IMR-90 (cell line): ENCODE data around the gene TFPI. TPM values are rescaled to one million over a fixed set of nuclear protein-coding genes. Genes with fewer than 3 reads are reported as not detected.

Source experiments
- ATAC-seq: fragments of 200-7000 bp; cut with Tn5 transposase; 2 replicates; pipeline ENCODE4 v1.9.1; 2020; ENCODE audit warnings: low read depth, mild to moderate bottlenecking, moderate library complexity
- BruUV-seq: library from RNA; stranded (reverse); fragments of 400-500 nt; replicated peaks from 2 replicates; lab custom pipeline; 2021; lab: Mats Ljungman, UMichigan
- CTCF ChIA-PET: fragments of 300-600 bp; formaldehyde crosslinking; extraction: SDS; loops from one replicate; lab custom pipeline; 2021; ENCODE audit warnings: antibody characterized with exemption; lab: Yijun Ruan, JAX
- POLR2A ChIA-PET: fragments of 300-600 bp; sonication (Branson Sonifier 250); formaldehyde crosslinking; loops from one replicate; lab custom pipeline; 2022; ENCODE audit warnings: antibody characterized with exemption; ENCODE audit not compliant: unreplicated experiment; lab: Charles Lee
- DNase-seq: peaks from one replicate; pipeline ENCODE4 v3.0.0; 2013
- H2AFZ ChIP-seq: replicated peaks from 2 replicates; pipeline ENCODE3; 2013; ENCODE audit warnings: low read length, mild to moderate bottlenecking; ENCODE audit not compliant: poor library complexity
- H2AK5ac ChIP-seq: 2 replicates; pipeline ENCODE4 v1.6.1; 2013; ENCODE audit warnings: low read depth, low read length, inconsistent platforms
- H2AK9ac ChIP-seq: replicated peaks from 2 replicates; pipeline ENCODE3; 2013; ENCODE audit warnings: mild to moderate bottlenecking, low read depth, low read length, moderate library complexity; ENCODE audit not compliant: poor library complexity
- H2BK120ac ChIP-seq: 2 replicates; pipeline ENCODE4 v1.6.1; 2013; ENCODE audit warnings: low read depth, low read length, inconsistent platforms
- H2BK15ac ChIP-seq: 3 replicates; pipeline ENCODE4 v1.6.1; 2013; ENCODE audit warnings: low read depth, low read length, inconsistent platforms
- H2BK20ac ChIP-seq: 2 replicates; pipeline ENCODE4 v1.6.1; 2013; ENCODE audit warnings: low read depth, mild to moderate bottlenecking, inconsistent platforms, low read length, moderate library complexity
- H2BK5ac ChIP-seq: 2 replicates; pipeline ENCODE4 v1.6.1; 2013; ENCODE audit warnings: mild to moderate bottlenecking, low read depth, low read length, inconsistent platforms; ENCODE audit not compliant: poor library complexity, severe bottlenecking
- H3K14ac ChIP-seq: replicated peaks from 2 replicates; pipeline ENCODE4 v1.6.1; 2013; ENCODE audit warnings: low read depth, low read length, inconsistent platforms
- H3K18ac ChIP-seq: 2 replicates; pipeline ENCODE4 v1.6.1; 2013; ENCODE audit warnings: low read depth, low read length, control low read depth
- H3K23ac ChIP-seq: 2 replicates; pipeline ENCODE4 v1.6.1; 2013; ENCODE audit warnings: low read depth, low read length, inconsistent platforms
- H3K27ac ChIP-seq: 2 replicates; pipeline ENCODE4 v1.5.1; 2013; ENCODE audit warnings: mild to moderate bottlenecking, control low read depth, low read length; ENCODE audit not compliant: insufficient read depth
- H3K27me3 ChIP-seq: 2 replicates; pipeline ENCODE4 v1.6.1; 2013; ENCODE audit warnings: low read length; ENCODE audit not compliant: control insufficient read depth, insufficient read depth
- H3K36me3 ChIP-seq: 2 replicates; pipeline ENCODE4 v1.6.1; 2013; ENCODE audit warnings: low read length, mixed read lengths; ENCODE audit not compliant: control insufficient read depth, insufficient read depth
- H3K4ac ChIP-seq: 2 replicates; pipeline ENCODE4 v1.6.1; 2013; ENCODE audit warnings: low read depth, low read length, inconsistent platforms
- H3K4me1 ChIP-seq: 2 replicates; pipeline ENCODE4 v1.6.1; 2013; ENCODE audit warnings: low read length, mixed read lengths; ENCODE audit not compliant: control insufficient read depth, insufficient read depth
- H3K4me2 ChIP-seq: 2 replicates; pipeline ENCODE4 v1.6.1; 2013; ENCODE audit warnings: low read depth, mild to moderate bottlenecking, control low read depth, low read length, moderate library complexity
- H3K4me3 ChIP-seq: 2 replicates; pipeline ENCODE4 v1.5.1; 2013; ENCODE audit warnings: low read depth, mild to moderate bottlenecking, control low read depth, low read length, moderate library complexity; ENCODE audit not compliant: insufficient read depth
- H3K56ac ChIP-seq: 2 replicates; pipeline ENCODE4 v1.6.1; 2013; ENCODE audit warnings: low read length, inconsistent platforms; ENCODE audit not compliant: insufficient read depth; ENCODE audit errors: extremely low read depth
- H3K79me1 ChIP-seq, 2 experiments: 2 replicates each; pipeline ENCODE4 v1.6.1; 2013; ENCODE audit warnings: low read length in 2 of 2, inconsistent platforms in 1 of 2, low read depth in 1 of 2
- H3K9ac ChIP-seq: 2 replicates; pipeline ENCODE4 v1.6.1; 2013; ENCODE audit warnings: low read depth, low read length, control low read depth
- H3K9me1 ChIP-seq: 2 replicates; pipeline ENCODE4 v1.6.1; 2013; ENCODE audit warnings: low read length, inconsistent platforms; ENCODE audit not compliant: insufficient read depth
- H3K9me3 ChIP-seq: 2 replicates; pipeline ENCODE4 v1.6.1; 2013; ENCODE audit warnings: low read length; ENCODE audit not compliant: control insufficient read depth, insufficient read depth
- H4K20me1 ChIP-seq: 2 replicates; pipeline ENCODE4 v1.6.1; 2013; ENCODE audit warnings: low read length, inconsistent platforms; ENCODE audit not compliant: insufficient read depth
- H4K5ac ChIP-seq: 2 replicates; pipeline ENCODE4 v1.6.1; 2013; ENCODE audit warnings: mild to moderate bottlenecking, low read depth, low read length, control low read depth
- H4K8ac ChIP-seq, 2 experiments: 2 replicates each; pipeline ENCODE4 v1.6.1; 2013; ENCODE audit warnings: low read depth in 2 of 2, low read length in 2 of 2, control low read depth in 1 of 2, inconsistent platforms in 1 of 2
- H4K91ac ChIP-seq: 2 replicates; pipeline ENCODE4 v1.6.1; 2013; ENCODE audit warnings: low read depth, low read length, inconsistent platforms; ENCODE audit not compliant: insufficient read depth
- BHLHE40 ChIP-seq: fragments of 150-350 bp; IDR thresholded peaks from 2 replicates; pipeline ENCODE4 v1.6.1; 2016; ENCODE audit warnings: mild to moderate bottlenecking, low read depth, low read length
- CEBPB ChIP-seq: IDR thresholded peaks from 2 replicates; pipeline ENCODE4 v1.6.1; 2012; ENCODE audit warnings: low read depth, low read length, improper control_type of control experiment
- CHD1 ChIP-seq: IDR thresholded peaks from 2 replicates; pipeline ENCODE4 v1.6.1; 2012; ENCODE audit warnings: low read depth, low read length, improper control_type of control experiment
- ELK1 ChIP-seq: fragments of 150-350 bp; IDR thresholded peaks from 2 replicates; pipeline ENCODE4 v1.6.1; 2016; ENCODE audit warnings: low read depth, mild to moderate bottlenecking, low read length, moderate library complexity, borderline replicate concordance
- FOS ChIP-seq: fragments of 150-350 bp; IDR thresholded peaks from 2 replicates; pipeline ENCODE4 v1.6.1; 2016; ENCODE audit warnings: low read depth, low read length
- MAFK ChIP-seq: IDR thresholded peaks from 2 replicates; pipeline ENCODE4 v1.6.1; 2012; ENCODE audit warnings: low read depth, low read length, improper control_type of control experiment
- MAZ ChIP-seq: IDR thresholded peaks from 2 replicates; pipeline ENCODE4 v1.6.1; 2012; ENCODE audit warnings: low read depth, mild to moderate bottlenecking, low read length, improper control_type of control experiment, moderate library complexity, borderline replicate concordance
- MXI1 ChIP-seq: IDR thresholded peaks from 2 replicates; pipeline ENCODE4 v1.6.1; 2012; ENCODE audit warnings: low read depth, mild to moderate bottlenecking, low read length, moderate library complexity, borderline replicate concordance
- NFE2L2 ChIP-seq: fragments of 150-350 bp; IDR thresholded peaks from 2 replicates; pipeline ENCODE4 v1.6.1; 2016; ENCODE audit warnings: low read depth, mild to moderate bottlenecking, low read length
- POLR2A ChIP-seq: IDR thresholded peaks from 2 replicates; pipeline ENCODE4 v1.6.1; 2012; ENCODE audit warnings: mild to moderate bottlenecking, low read depth, low read length
- RAD21 ChIP-seq: IDR thresholded peaks from 2 replicates; pipeline ENCODE4 v1.6.1; 2012; ENCODE audit warnings: low read length, improper control_type of control experiment
- RCOR1 ChIP-seq: IDR thresholded peaks from 2 replicates; pipeline ENCODE4 v1.6.1; 2012; ENCODE audit warnings: mild to moderate bottlenecking, low read length, improper control_type of control experiment; ENCODE audit not compliant: insufficient replicate concordance
- RFX5 ChIP-seq: IDR thresholded peaks from 2 replicates; pipeline ENCODE4 v1.8.0; 2012; ENCODE audit warnings: low read depth, mild to moderate bottlenecking, low read length, moderate library complexity
- SMC3 ChIP-seq: fragments of 150-350 bp; IDR thresholded peaks from 2 replicates; pipeline ENCODE4 v1.6.1; 2016; ENCODE audit warnings: low read depth, mild to moderate bottlenecking, antibody characterized with exemption, low read length, moderate library complexity
- WGBS, 2 experiments: methylation state at CpG; one replicate each; pipeline versions ENCODE4 v1.1.5 to v1.1.7; 2013; ENCODE audit warnings: missing lambda C conversion rate in 2 of 2; ENCODE audit not compliant: insufficient read length in 1 of 2; ENCODE audit errors: extremely low coverage in 2 of 2; 5-methylcytosine and 5-hydroxymethylcytosine counted together
- dilution Hi-C: fragments of 300-500 bp; cut with HindIII; formaldehyde crosslinking; loops from one replicate; pipeline ENCODE4 v1.14.3; 2018; ENCODE audit warnings: low sequenced_read_pairs; ENCODE audit not compliant: unreplicated experiment
- in situ Hi-C: fragments of 300-500 bp; cut with MboI; formaldehyde crosslinking; loops from 3 replicates; pipeline ENCODE4 v1.14.3; 2019; ENCODE audit warnings: low sequenced_read_pairs, inconsistent platforms, mixed read lengths
- intact Hi-C: fragments of 100-400 bp; cut with micrococcal nuclease; formaldehyde crosslinking; loops from 2 replicates; pipeline ENCODE4 v1.10.0; 2022
- polyA plus RNA-seq, 3 experiments: library from polyadenylated mRNA; depleted of rRNA; stranded (reverse); fragments of >200 nt; gene quantifications; 2 replicates each; pipeline ENCODE4 v1.2.3, GENCODE V29; 2012; ENCODE audit warnings: low replicate concordance in 1 of 3
- total RNA-seq: library from RNA; depleted of rRNA; stranded (reverse); fragments of >200 nt; gene quantifications from 2 replicates; pipeline ENCODE4 v1.2.3, GENCODE V29; 2012
- TF ChIP-seq, protein P1 (sequence below): conservative IDR thresholded peaks from 2 replicates; pipeline ENCODE4 v1.5.1; 2012; ENCODE audit warnings: mild to moderate bottlenecking, low read depth, low read length, improper control_type of control experiment

The TFPI gene
- total and polyA plus RNA-seq, 2 of the 4 experiments (the other 2 are of a cell fraction): 33.9 to 83.0 TPM

- no peak for DNase-seq
- Histone ChIP-seq H3K79me1 (peaks cover 0 to 7% of the 10 kb centered on the region in 2 experiments; a peak in 2 of 4 replicates), H3K27ac (no peak overlapping the region), H2AK9ac (no peak overlapping the region), H3K4me3 (no peak overlapping the region), H3K23ac (no peak overlapping the region), H2BK5ac (no peak overlapping the region), H4K91ac (no peak overlapping the region), H4K20me1 (no peaks in the 10 kb centered on the region), H2BK120ac (no peak overlapping the region), H3K4me2 (no peak overlapping the region), H3K4me1 (no peaks in the 10 kb centered on the region), H4K8ac (no peak overlapping the region), H3K56ac (no peak overlapping the region), H2BK20ac (no peak overlapping the region), H3K18ac (no peak overlapping the region), H3K36me3 (peaks cover 13% of the 10 kb centered on the region), H4K5ac (no peak overlapping the region), H3K9me3 (peaks cover 2% of the 10 kb centered on the region; the same call in 1 of the 2 replicates), H2AFZ (no peak overlapping the region), H2BK15ac (no peak overlapping the region), H3K9ac (no peak overlapping the region), H2AK5ac (no peak overlapping the region), H3K9me1 (no peaks in the 10 kb centered on the region), H3K27me3 (no peaks in the 10 kb centered on the region), H3K14ac (no peak overlapping the region), H3K4ac (no peak overlapping the region)
- intact Hi-C loops: no loop called here
- 67% methylated on average over 3 of the region's 9 CpGs; no CpG with 5 or more reads in 1 of the 2 experiments for WGBS, 2 experiments
- POLR2A ChIA-PET: no interaction called here
- CTCF ChIA-PET: interaction anchor here (0.6 to 1.0 kb wide), 3 partner anchors 12 to 606 kb away, joined by 3 to 9 read pairs (median 4); no protein-coding TSS in a partner anchor
- in situ Hi-C loops: no loop called here
- BruUV-seq: no TSS peak
- no peak for ATAC-seq
- dilution Hi-C loops: no loop called here
- TF ChIP-seq RAD21 (no peak), MAFK (no peak), MAZ (no peak), BHLHE40 (no peak), RCOR1 (no peak), CEBPB (no peak), POLR2A (no peak), RFX5 (no peak), MXI1 (no peak), FOS (no peak), CHD1 (no peak), NFE2L2 (no peak), SMC3 (no peak), ELK1 (no peak)
- TF ChIP-seq, protein P1, sequence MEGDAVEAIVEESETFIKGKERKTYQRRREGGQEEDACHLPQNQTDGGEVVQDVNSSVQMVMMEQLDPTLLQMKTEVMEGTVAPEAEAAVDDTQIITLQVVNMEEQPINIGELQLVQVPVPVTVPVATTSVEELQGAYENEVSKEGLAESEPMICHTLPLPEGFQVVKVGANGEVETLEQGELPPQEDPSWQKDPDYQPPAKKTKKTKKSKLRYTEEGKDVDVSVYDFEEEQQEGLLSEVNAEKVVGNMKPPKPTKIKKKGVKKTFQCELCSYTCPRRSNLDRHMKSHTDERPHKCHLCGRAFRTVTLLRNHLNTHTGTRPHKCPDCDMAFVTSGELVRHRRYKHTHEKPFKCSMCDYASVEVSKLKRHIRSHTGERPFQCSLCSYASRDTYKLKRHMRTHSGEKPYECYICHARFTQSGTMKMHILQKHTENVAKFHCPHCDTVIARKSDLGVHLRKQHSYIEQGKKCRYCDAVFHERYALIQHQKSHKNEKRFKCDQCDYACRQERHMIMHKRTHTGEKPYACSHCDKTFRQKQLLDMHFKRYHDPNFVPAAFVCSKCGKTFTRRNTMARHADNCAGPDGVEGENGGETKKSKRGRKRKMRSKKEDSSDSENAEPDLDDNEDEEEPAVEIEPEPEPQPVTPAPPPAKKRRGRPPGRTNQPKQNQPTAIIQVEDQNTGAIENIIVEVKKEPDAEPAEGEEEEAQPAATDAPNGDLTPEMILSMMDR: no peak
Observed at GRCh38 chr2:187511356-187512315, 42.6 kb downstream of the TFPI start.
